H1 (cell line): ENCODE data around the gene STX2. TPM values are rescaled to one million over a fixed set of nuclear protein-coding genes. Genes with fewer than 3 reads are reported as not detected.

ENCODE experiments used
- CTCF ChIA-PET: fragments of 300-600 bp; sonication (Branson Sonifier 250); formaldehyde crosslinking; loops from one replicate; lab custom pipeline; 2021; ENCODE audit not compliant: partially characterized antibody; lab: Charles Lee
- POLR2A ChIA-PET: fragments of 300-600 bp; sonication (Branson Sonifier 250); formaldehyde crosslinking; loops from one replicate; lab custom pipeline; 2021; ENCODE audit warnings: inconsistent platforms; ENCODE audit not compliant: partially characterized antibody; lab: Charles Lee
- DNase-seq, 2 experiments: peaks; one replicate each; pipeline versions ENCODE4 v3.0.0 to v3.0.0-alpha.2; 2010 to 2022; ENCODE audit warnings: low spot score in 2 of 2, low read depth in 1 of 2, mixed read lengths in 1 of 2
- FAIRE-seq: peaks from 2 replicates; lab custom pipeline; 2011; peaks lifted over from hg19 to GRCh38; lab: Jason Lieb, UNC
- H2AFZ ChIP-seq: 2 replicates; pipeline ENCODE4 v1.8.1; 2012; ENCODE audit warnings: low read length, inconsistent platforms
- H2AK5ac ChIP-seq: 2 replicates; pipeline ENCODE4 v1.6.1; 2013; ENCODE audit warnings: low read depth, low read length
- H2BK120ac ChIP-seq: replicated peaks from 2 replicates; pipeline ENCODE3; 2013; ENCODE audit warnings: low read depth, low read length, inconsistent platforms
- H2BK12ac ChIP-seq: 2 replicates; pipeline ENCODE4 v1.6.1; 2013; ENCODE audit warnings: low read depth, low read length
- H2BK15ac ChIP-seq: 2 replicates; pipeline ENCODE4 v1.6.1; 2013; ENCODE audit warnings: low read length
- H2BK20ac ChIP-seq: 2 replicates; pipeline ENCODE4 v1.6.1; 2013; ENCODE audit warnings: low read length
- H2BK5ac ChIP-seq: 2 replicates; pipeline ENCODE4 v1.6.1; 2013; ENCODE audit warnings: low read depth, low read length
- H3K14ac ChIP-seq: 2 replicates; pipeline ENCODE4 v1.6.1; 2013; ENCODE audit warnings: inconsistent platforms; ENCODE audit not compliant: insufficient read length
- H3K18ac ChIP-seq: 2 replicates; pipeline ENCODE4 v1.6.1; 2013; ENCODE audit warnings: low read length; ENCODE audit errors: extremely low read depth
- H3K23ac ChIP-seq: 2 replicates; pipeline ENCODE4 v1.6.1; 2013; ENCODE audit warnings: inconsistent platforms; ENCODE audit not compliant: insufficient read length
- H3K23me2 ChIP-seq: 2 replicates; pipeline ENCODE4 v1.6.1; 2013; ENCODE audit warnings: low read depth, low read length
- H3K27ac ChIP-seq: 2 replicates; pipeline ENCODE4 v1.6.1; 2011; ENCODE audit warnings: low read depth, low read length, inconsistent platforms
- H3K27me3 ChIP-seq, 4 experiments: replicated peaks in 1 of 4; 1 replicate in 1 of 4; 2 replicates in 3 of 4; pipeline versions ENCODE4 v1.6.1 to v1.8.1; 2011 to 2013; ENCODE audit warnings: low read length in 3 of 4, mild to moderate bottlenecking in 3 of 4, inconsistent platforms in 2 of 4, mixed read lengths in 2 of 4, moderate library complexity in 1 of 4; ENCODE audit not compliant: control insufficient read depth in 3 of 4, insufficient read depth in 3 of 4; ENCODE audit errors: extremely low read depth in 1 of 4
- H3K36me3 ChIP-seq, 4 experiments: 2 replicates each; pipeline versions ENCODE4 v1.6.1 to v1.8.1; 2011 to 2013; ENCODE audit warnings: mild to moderate bottlenecking in 4 of 4, low read length in 3 of 4, moderate library complexity in 2 of 4, control low read depth in 1 of 4, inconsistent platforms in 1 of 4; ENCODE audit not compliant: insufficient read depth in 4 of 4, control insufficient read depth in 2 of 4
- H3K4ac ChIP-seq: replicated peaks from 2 replicates; pipeline ENCODE3; 2013; ENCODE audit warnings: low read length, low read depth, mixed read lengths, inconsistent platforms; ENCODE audit not compliant: insufficient read length
- H3K4me1 ChIP-seq, 4 experiments: replicated peaks in 1 of 4; 1 replicate in 1 of 4; 2 replicates in 3 of 4; pipeline versions ENCODE4 v1.6.1 to v1.8.1; 2011 to 2013; ENCODE audit warnings: low read length in 3 of 4, inconsistent platforms in 2 of 4, mixed read lengths in 1 of 4; ENCODE audit not compliant: insufficient read depth in 4 of 4, control insufficient read depth in 3 of 4
- H3K4me2 ChIP-seq, 2 experiments: 2 replicates each; pipeline versions ENCODE4 v1.6.1 to v1.8.1; 2011 to 2013; ENCODE audit warnings: low read depth in 2 of 2, low read length in 2 of 2, control low read depth in 1 of 2, inconsistent platforms in 1 of 2, mild to moderate bottlenecking in 1 of 2; ENCODE audit not compliant: insufficient read depth in 1 of 2
- H3K4me3 ChIP-seq, 4 experiments: fragments of 200-600, 300-600 bp in 1 of 4; sonication (generic), shearing (Covaris generic), sonication (Bioruptor Twin) in 1 of 4; 2 replicates each; pipeline versions ENCODE4 v1.5.1 to v1.8.1; 2011 to 2016; ENCODE audit warnings: low read length in 4 of 4, low read depth in 3 of 4, control low read depth in 2 of 4, inconsistent platforms in 2 of 4, mild to moderate bottlenecking in 2 of 4, mixed read lengths in 1 of 4, moderate library complexity in 1 of 4; ENCODE audit not compliant: insufficient read depth in 2 of 4; ENCODE audit errors: extremely low read depth in 1 of 4
- H3K56ac ChIP-seq: replicated peaks from 2 replicates; pipeline ENCODE3; 2013; ENCODE audit warnings: low read depth, mild to moderate bottlenecking, mixed read lengths, low read length, inconsistent platforms; ENCODE audit not compliant: insufficient read length
- H3K79me1 ChIP-seq: 2 replicates; pipeline ENCODE4 v1.6.1; 2013; ENCODE audit warnings: low read depth, low read length, control low read depth
- H3K79me2 ChIP-seq, 2 experiments: 2 replicates each; pipeline versions ENCODE4 v1.6.1 to v1.8.1; 2012 to 2013; ENCODE audit warnings: low read length in 2 of 2, mild to moderate bottlenecking in 2 of 2, inconsistent platforms in 1 of 2; ENCODE audit not compliant: insufficient read depth in 2 of 2, control insufficient read depth in 1 of 2
- H3K9ac ChIP-seq, 4 experiments: replicated peaks in 1 of 4; 1 replicate in 1 of 4; 2 replicates in 3 of 4; pipeline versions ENCODE4 v1.6.1 to v1.8.1; 2011 to 2013; ENCODE audit warnings: low read depth in 3 of 4, low read length in 3 of 4, control low read depth in 2 of 4, mild to moderate bottlenecking in 2 of 4, moderate library complexity in 2 of 4, inconsistent platforms in 1 of 4; ENCODE audit errors: extremely low read depth in 1 of 4
- H3K9me3 ChIP-seq, 2 experiments: 2 replicates each; pipeline versions ENCODE4 v1.6.1 to v1.8.1; 2012 to 2013; ENCODE audit warnings: mild to moderate bottlenecking in 2 of 2, moderate library complexity in 2 of 2, control low read depth in 1 of 2, inconsistent platforms in 1 of 2, low read depth in 1 of 2, low read length in 1 of 2, mixed read lengths in 1 of 2; ENCODE audit not compliant: insufficient read depth in 2 of 2
- H4K20me1 ChIP-seq, 2 experiments: replicated peaks in 1 of 2; 2 replicates each; pipeline versions ENCODE3 to v1.8.1; 2011 to 2013; ENCODE audit warnings: inconsistent platforms in 2 of 2, low read length in 2 of 2, mild to moderate bottlenecking in 1 of 2; ENCODE audit not compliant: insufficient read depth in 2 of 2, control insufficient read depth in 1 of 2
- H4K5ac ChIP-seq: 2 replicates; pipeline ENCODE4 v1.6.1; 2013; ENCODE audit warnings: low read length, low read depth, mixed read lengths, inconsistent platforms; ENCODE audit not compliant: insufficient read length
- H4K8ac ChIP-seq: 2 replicates; pipeline ENCODE4 v1.8.0; 2013; ENCODE audit warnings: mild to moderate bottlenecking, moderate library complexity, low read length, inconsistent platforms; ENCODE audit not compliant: insufficient read depth; ENCODE audit errors: extremely low read depth
- H4K91ac ChIP-seq: replicated peaks from 2 replicates; pipeline ENCODE3; 2013; ENCODE audit warnings: low read length, mixed read lengths, inconsistent platforms; ENCODE audit not compliant: insufficient read length
- BACH1 ChIP-seq: IDR thresholded peaks from 2 replicates; pipeline ENCODE4 v1.6.1; 2012; ENCODE audit warnings: low read length, improper control_type of control experiment
- CBX5 ChIP-seq: fragments of 300-800, 300-1000 bp; sonication (generic); IDR thresholded peaks from 2 replicates; pipeline ENCODE4 v1.7.1; 2016; ENCODE audit warnings: antibody characterized with exemption, low read length, low read depth
- CHD2 ChIP-seq: IDR thresholded peaks from 2 replicates; pipeline ENCODE4 v1.6.1; 2012; ENCODE audit warnings: low read length, improper control_type of control experiment
- GABPA ChIP-seq: IDR thresholded peaks from 2 replicates; pipeline ENCODE4 v1.6.1; 2011; ENCODE audit warnings: mild to moderate bottlenecking, low read length, moderate library complexity, borderline replicate concordance; ENCODE audit not compliant: insufficient read depth
- JUN ChIP-seq: IDR thresholded peaks from 2 replicates; pipeline ENCODE4 v1.6.1; 2011; ENCODE audit warnings: low read depth, mild to moderate bottlenecking, improper control_type of control experiment, low read length
- RFX5 ChIP-seq: IDR thresholded peaks from 2 replicates; pipeline ENCODE4 v1.6.1; 2011; ENCODE audit warnings: low read depth, low read length, improper control_type of control experiment, borderline replicate concordance
- SIRT6 ChIP-seq: IDR thresholded peaks from one replicate; pipeline ENCODE4 v1.7.1; 2012; ENCODE audit warnings: low read length, inconsistent platforms
- SP2 ChIP-seq: IDR thresholded peaks from 2 replicates; pipeline ENCODE4 v1.6.1; 2012; ENCODE audit warnings: mild to moderate bottlenecking, low read length, inconsistent platforms
- TBP ChIP-seq: IDR thresholded peaks from 2 replicates; pipeline ENCODE4 v1.6.1; 2011; ENCODE audit warnings: low read depth, low read length, improper control_type of control experiment
- TCF12 ChIP-seq: IDR thresholded peaks from 2 replicates; pipeline ENCODE4 v1.6.1; 2011; ENCODE audit warnings: low read depth, mild to moderate bottlenecking, low read length
- WGBS, 2 experiments: shearing (Covaris generic) in 1 of 2; methylation state at CpG; one replicate each; pipeline versions ENCODE4 v1.1.6 to v1.1.7; 2013 to 2015; ENCODE audit warnings: low lambda C conversion rate in 2 of 2, mixed read lengths in 2 of 2, inconsistent platforms in 1 of 2, low coverage in 1 of 2, missing lambda C conversion rate in 1 of 2; ENCODE audit not compliant: insufficient replicate concordance in 2 of 2, insufficient coverage in 1 of 2, insufficient read length in 1 of 2; ENCODE audit errors: extremely low coverage in 1 of 2, missing lambda C conversion rate in 1 of 2; 5-methylcytosine and 5-hydroxymethylcytosine counted together
- polyA plus RNA-seq, 7 experiments: library from polyadenylated mRNA; depleted of rRNA in 3 of 7; stranded (reverse) in 5 of 7; unstranded in 2 of 7; fragments of >200 nt in 5 of 7; fragments of 200-250 nt in 2 of 7; gene quantifications; 1 replicate in 5 of 7; 2 replicates in 1 of 7; 4 replicates in 1 of 7; pipeline versions ENCODE4 v1.2.1 to v1.2.3, GENCODE V29; 2011 to 2013; ENCODE audit warnings: missing spikeins in 2 of 7, mixed read lengths in 2 of 7
- total RNA-seq: library from RNA; stranded (reverse); fragmentation: NEBNext Ultra II Directional; extraction: Animal tissue kit (Norgen Biotek cat#: 25700); gene quantifications from 2 replicates; pipeline ENCODE4 v1.2.1, GENCODE V29; 2021

The STX2 gene
- total and polyA plus RNA-seq, 2 of the 8 experiments (the other 6 are each of a cell fraction or from before 2014, with no cell fraction given) = 20.0 to 26.3 TPM

- Histone ChIP-seq H3K23ac (no peak overlapping the region), H3K9me3 (peaks cover 5 to 13% of the 10 kb centered on the region in 2 experiments; a peak in 2 of 4 replicates), H2AK5ac (no peak overlapping the region), H2BK12ac (no peak overlapping the region), H3K56ac (peak overlapping the region; percentile 75), H3K18ac (no peak overlapping the region), H3K23me2 (peaks cover 18% of the 10 kb centered on the region), H3K27ac (no peak overlapping the region), H3K4me1 (no peaks in the 10 kb centered on the region), H3K36me3 (peaks cover 0 to 13% (median 3%) of the 10 kb centered on the region in 4 experiments; a peak in 2 of 8 replicates), H2AFZ (no peak overlapping the region), H3K4ac (no peak overlapping the region), H3K14ac (no peak overlapping the region), H4K8ac (no peak overlapping the region), H2BK20ac (no peak overlapping the region), H4K5ac (no peak overlapping the region), H2BK5ac (no peak overlapping the region), H3K4me3 (no peak overlapping the region), H3K4me2 (no peak overlapping the region), H2BK15ac (no peak overlapping the region), H3K79me1 (no peaks in the 10 kb centered on the region), H3K79me2 (peaks cover 0 to 14% of the 10 kb centered on the region in 2 experiments; a peak in 1 of 4 replicates), H3K27me3 (peaks cover 0 to 6% (median 0%) of the 10 kb centered on the region in 4 experiments; a peak in 1 of 7 replicates), H4K20me1 (peaks cover 0 to 8% of the 10 kb centered on the region in 2 experiments), H4K91ac (no peak overlapping the region), H2BK120ac (no peak overlapping the region), H3K9ac (no peak overlapping the region)
- FAIRE-seq (no peak), DNase-seq (no peak)
- ChIA-PET CTCF (interaction anchor here (1.5 kb wide), 2 partner anchors 16 to 18 kb away, joined by 3 to 4 read pairs; no protein-coding TSS in a partner anchor), POLR2A (interaction anchor here (1.2 kb wide), 1 partner anchor 10 kb away, joined by 3 read pairs; no protein-coding TSS in a partner anchor)
- no peak for TF ChIP-seq RFX5
- no peak for TF ChIP-seq SIRT6
- TF ChIP-seq GABPA = no peak
- no peak for TF ChIP-seq SP2
- TF ChIP-seq TBP = no peak
- no peak for TF ChIP-seq CBX5
- no peak for TF ChIP-seq JUN
- TF ChIP-seq CHD2 = no peak
- no peak for TF ChIP-seq BACH1
- no peak for TF ChIP-seq TCF12
- 89% methylated on average over 2 of the region's 2 CpGs; no CpG with 5 or more reads in 1 of the 2 experiments for WGBS, 2 experiments
These were observed 72.6 kb downstream of the STX2 start for GRCh38 chr12:130766470-130766869.
